Peyer's patch (tissue), 4 donors: Measurements from ENCODE around the gene MLPH.

ENCODE experiments used
- POLR2A ChIP-seq, 2 donors: fragments of 450-650 bp; IDR thresholded peaks; one replicate each; pipeline ENCODE4 v1.5.1; 2017; ENCODE audit warnings: antibody characterized with exemption in 2 of 2, mild to moderate bottlenecking in 2 of 2, moderate library complexity in 2 of 2
- TF ChIP-seq, protein P1 (sequence below), 6 experiments: fragments of 450-650 bp in 4 of 6; fragments of 200-600 bp in 2 of 6; sonication (generic) in 1 of 6; IDR thresholded peaks; one replicate each; pipeline ENCODE4 v1.5.1; 2017 to 2019; ENCODE audit warnings: antibody characterized with exemption in 6 of 6, mild to moderate bottlenecking in 3 of 6, moderate library complexity in 1 of 6

DNA sequence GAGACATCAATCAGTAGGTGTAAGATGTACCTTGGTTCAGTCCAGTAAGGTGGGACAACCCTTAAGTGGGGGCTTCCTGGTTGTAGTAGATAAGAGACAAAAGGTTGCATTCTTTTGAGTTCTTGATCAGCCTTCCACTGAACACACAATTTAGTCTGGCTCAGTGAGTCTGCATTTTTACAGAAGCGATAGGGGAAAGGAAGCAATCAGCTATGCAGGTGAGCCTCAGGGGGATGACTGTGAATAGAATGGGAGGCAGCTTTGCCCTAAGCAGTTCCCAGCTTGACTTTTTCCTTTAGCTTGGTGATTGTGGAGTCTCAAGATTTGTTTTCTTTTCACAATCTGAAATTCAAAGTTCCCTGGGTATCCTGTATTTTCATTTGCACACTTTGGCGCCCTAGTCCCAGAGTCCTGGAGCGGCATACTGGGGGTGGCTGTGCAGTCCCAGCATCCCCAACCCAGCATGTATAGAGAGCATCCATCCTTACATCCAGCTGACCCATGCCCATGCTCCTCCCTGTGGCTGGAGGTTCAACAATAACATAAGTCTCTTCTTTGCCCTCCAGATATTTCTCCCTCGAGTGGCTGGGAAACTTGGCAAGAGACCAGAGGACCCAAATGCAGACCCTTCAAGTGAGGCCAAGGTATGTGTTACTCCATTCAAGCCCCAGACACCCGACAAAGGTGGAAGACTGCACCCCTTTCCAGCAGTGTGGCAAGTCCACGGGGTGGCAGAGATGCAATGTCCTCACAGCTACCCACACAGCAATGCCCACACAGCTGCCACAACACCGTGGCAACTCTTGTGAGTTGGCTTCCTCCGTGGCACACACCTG is 59.2 kb downstream of the MLPH start:
- TF ChIP-seq, protein P1, sequence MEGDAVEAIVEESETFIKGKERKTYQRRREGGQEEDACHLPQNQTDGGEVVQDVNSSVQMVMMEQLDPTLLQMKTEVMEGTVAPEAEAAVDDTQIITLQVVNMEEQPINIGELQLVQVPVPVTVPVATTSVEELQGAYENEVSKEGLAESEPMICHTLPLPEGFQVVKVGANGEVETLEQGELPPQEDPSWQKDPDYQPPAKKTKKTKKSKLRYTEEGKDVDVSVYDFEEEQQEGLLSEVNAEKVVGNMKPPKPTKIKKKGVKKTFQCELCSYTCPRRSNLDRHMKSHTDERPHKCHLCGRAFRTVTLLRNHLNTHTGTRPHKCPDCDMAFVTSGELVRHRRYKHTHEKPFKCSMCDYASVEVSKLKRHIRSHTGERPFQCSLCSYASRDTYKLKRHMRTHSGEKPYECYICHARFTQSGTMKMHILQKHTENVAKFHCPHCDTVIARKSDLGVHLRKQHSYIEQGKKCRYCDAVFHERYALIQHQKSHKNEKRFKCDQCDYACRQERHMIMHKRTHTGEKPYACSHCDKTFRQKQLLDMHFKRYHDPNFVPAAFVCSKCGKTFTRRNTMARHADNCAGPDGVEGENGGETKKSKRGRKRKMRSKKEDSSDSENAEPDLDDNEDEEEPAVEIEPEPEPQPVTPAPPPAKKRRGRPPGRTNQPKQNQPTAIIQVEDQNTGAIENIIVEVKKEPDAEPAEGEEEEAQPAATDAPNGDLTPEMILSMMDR (IDR thresholded peaks at IDR 0.05) = no peak
- no peak for TF ChIP-seq POLR2A (IDR thresholded peaks at IDR 0.05)
